Measurements from ENCODE around the gene C2CD4C. TPM values are rescaled to one million over a fixed set of nuclear protein-coding genes. Genes with fewer than 3 reads are reported as not detected.

Gene C2CD4C
- total RNA-seq, 1 donor from 2014 or later: 5.7 TPM

DNA sequence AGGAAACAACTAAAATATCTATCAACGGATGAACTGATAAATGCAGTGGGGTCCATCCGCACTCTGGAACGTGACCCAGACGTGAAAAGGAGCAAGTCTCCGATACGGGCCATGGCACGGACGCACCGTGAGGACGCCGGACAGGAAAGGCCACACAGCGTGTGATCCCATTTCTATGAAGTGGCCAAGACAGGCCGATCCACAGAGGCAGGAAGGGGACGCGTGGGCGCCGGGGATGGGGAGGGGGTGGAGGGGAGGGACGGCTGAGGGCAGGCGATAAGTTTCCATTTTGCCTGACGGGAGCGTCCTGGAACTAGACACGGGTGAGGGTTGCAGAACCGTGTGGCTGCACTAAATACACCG is 38.1 kb upstream of the C2CD4C start:
- intact Hi-C loops (cut with DNase I): no loop called here
- no peak overlapping the region for H3K27ac ChIP-seq
- DNase-seq (ENCODE audit: low spot score in 2 of 2): no peak

GRCh38 chr19:444677-445210 is 35.8 kb upstream of the C2CD4C start:
- DNase-seq (ENCODE audit: low spot score in 2 of 2): no peak
- no peaks in the 10 kb centered on the region for H3K4me1 ChIP-seq
- H3K27me3 ChIP-seq: no peaks in the 10 kb centered on the region
- intact Hi-C loops (cut with DNase I): no loop called here
- no peaks in the 10 kb centered on the region for H3K9me3 ChIP-seq
- H3K36me3 ChIP-seq: no peaks in the 10 kb centered on the region
- TF ChIP-seq, protein P1, sequence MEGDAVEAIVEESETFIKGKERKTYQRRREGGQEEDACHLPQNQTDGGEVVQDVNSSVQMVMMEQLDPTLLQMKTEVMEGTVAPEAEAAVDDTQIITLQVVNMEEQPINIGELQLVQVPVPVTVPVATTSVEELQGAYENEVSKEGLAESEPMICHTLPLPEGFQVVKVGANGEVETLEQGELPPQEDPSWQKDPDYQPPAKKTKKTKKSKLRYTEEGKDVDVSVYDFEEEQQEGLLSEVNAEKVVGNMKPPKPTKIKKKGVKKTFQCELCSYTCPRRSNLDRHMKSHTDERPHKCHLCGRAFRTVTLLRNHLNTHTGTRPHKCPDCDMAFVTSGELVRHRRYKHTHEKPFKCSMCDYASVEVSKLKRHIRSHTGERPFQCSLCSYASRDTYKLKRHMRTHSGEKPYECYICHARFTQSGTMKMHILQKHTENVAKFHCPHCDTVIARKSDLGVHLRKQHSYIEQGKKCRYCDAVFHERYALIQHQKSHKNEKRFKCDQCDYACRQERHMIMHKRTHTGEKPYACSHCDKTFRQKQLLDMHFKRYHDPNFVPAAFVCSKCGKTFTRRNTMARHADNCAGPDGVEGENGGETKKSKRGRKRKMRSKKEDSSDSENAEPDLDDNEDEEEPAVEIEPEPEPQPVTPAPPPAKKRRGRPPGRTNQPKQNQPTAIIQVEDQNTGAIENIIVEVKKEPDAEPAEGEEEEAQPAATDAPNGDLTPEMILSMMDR (IDR thresholded peaks at IDR 0.05): no peak
- no peak overlapping the region for H3K4me3 ChIP-seq
- no peak overlapping the region for H3K27ac ChIP-seq

More for the DNA sequence above, 38.1 kb upstream of the C2CD4C start:
- Histone ChIP-seq H3K9me3 (no peaks in the 10 kb centered on the region), H3K4me1 (no peaks in the 10 kb centered on the region), H3K4me3 (no peak overlapping the region), H3K27me3 (no peaks in the 10 kb centered on the region), H3K36me3 (no peaks in the 10 kb centered on the region)
- TF ChIP-seq, protein P1 (IDR thresholded peaks at IDR 0.05): no peak

DNA sequence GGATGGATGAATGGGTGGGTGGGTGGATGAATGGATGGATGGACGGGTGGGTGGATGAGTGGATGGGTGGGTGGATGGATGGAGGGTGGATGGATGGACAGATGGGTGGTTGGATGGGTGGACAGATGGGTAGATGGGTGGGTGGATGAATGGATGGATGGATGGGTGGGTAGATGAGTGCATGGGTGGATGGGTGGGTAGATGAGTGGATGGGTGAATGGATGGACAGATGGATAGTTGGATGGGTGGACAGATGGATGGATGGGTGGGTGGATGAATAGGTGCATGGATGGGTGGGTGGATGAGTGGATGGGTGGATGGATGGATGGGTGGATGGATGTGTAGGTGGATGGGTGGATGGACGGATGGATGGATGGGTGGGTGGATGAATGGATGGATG is 34.1 kb upstream of the C2CD4C start:
- H3K4me1 ChIP-seq: no peaks in the 10 kb centered on the region
- H3K9me3 ChIP-seq: no peaks in the 10 kb centered on the region
- H3K27me3 ChIP-seq: no peaks in the 10 kb centered on the region
- no peak overlapping the region for H3K4me3 ChIP-seq
- H3K36me3 ChIP-seq: no peaks in the 10 kb centered on the region
- no peak for DNase-seq (ENCODE audit: low spot score in 2 of 2)
- no peak overlapping the region for H3K27ac ChIP-seq
- TF ChIP-seq, protein P1 (IDR thresholded peaks at IDR 0.05): no peak
- intact Hi-C loops (cut with DNase I): no loop called here

GRCh38 chr19:442085-442484 is 33.1 kb upstream of the C2CD4C start:
- no peaks in the 10 kb centered on the region for H3K27me3 ChIP-seq
- H3K4me1 ChIP-seq: no peaks in the 10 kb centered on the region
- intact Hi-C loops (cut with DNase I): no loop called here
- TF ChIP-seq, protein P1 (IDR thresholded peaks at IDR 0.05): no peak
- H3K4me3 ChIP-seq: no peak overlapping the region
- no peak for DNase-seq (ENCODE audit: low spot score in 2 of 2)
- H3K9me3 ChIP-seq: no peaks in the 10 kb centered on the region
- H3K36me3 ChIP-seq: no peaks in the 10 kb centered on the region
- no peak overlapping the region for H3K27ac ChIP-seq

- Histone ChIP-seq H3K4me3 (no peak overlapping the region), H3K27me3 (no peaks in the 10 kb centered on the region), H3K4me1 (no peaks in the 10 kb centered on the region), H3K36me3 (no peaks in the 10 kb centered on the region), H3K9me3 (no peaks in the 10 kb centered on the region), H3K27ac (no peak overlapping the region)
- intact Hi-C loops (cut with DNase I): no loop called here
- DNase-seq (ENCODE audit: low spot score in 2 of 2): no peak
- TF ChIP-seq, protein P1 (IDR thresholded peaks at IDR 0.05): no peak
Measured at GRCh38 chr19:441213-441836, 32.4 kb upstream of the C2CD4C start.
